NB4 (cell line): ENCODE data around the gene SH2D6.

Experiments
- DNase-seq: peaks from one replicate; pipeline ENCODE4 v3.0.0; 2010; ENCODE audit warnings: low read depth
- H3K4me3 ChIP-seq: one replicate; pipeline ENCODE4 v1.5.1; 2011; ENCODE audit warnings: mild to moderate bottlenecking, low read depth, low read length, moderate library complexity
- CTCF ChIP-seq: IDR thresholded peaks from one replicate; pipeline ENCODE4 v1.5.1; 2012; ENCODE audit warnings: low read depth, low read length
- MAX ChIP-seq: IDR thresholded peaks from 2 replicates; pipeline ENCODE4 v1.6.1; 2011; ENCODE audit warnings: low read depth, low read length
- MYC ChIP-seq: IDR thresholded peaks from 2 replicates; pipeline ENCODE4 v1.6.1; 2011; ENCODE audit warnings: low read depth, low read length
- POLR2A ChIP-seq: IDR thresholded peaks from 2 replicates; pipeline ENCODE4 v1.6.1; 2011; ENCODE audit warnings: mild to moderate bottlenecking; ENCODE audit not compliant: insufficient read length; ENCODE audit errors: extremely low read depth

The SH2D6 gene

GRCh38 chr2:85447222-85447585 is 28.7 kb downstream of the SH2D6 start:
- TF ChIP-seq CTCF, result no peak
- TF ChIP-seq MYC, result no peak
- no peak for TF ChIP-seq MAX

GRCh38 chr2:85448461-85449213 is 30.1 kb downstream of the SH2D6 start:
- peak; percentile 34 for DNase-seq

More at GRCh38 chr2:85447222-85447585, 28.7 kb downstream of the SH2D6 start:
- DNase-seq, result no peak
- no peak overlapping the region for H3K4me3 ChIP-seq

GRCh38 chr2:85449214-85449588 is 30.7 kb downstream of the SH2D6 start:
- no peak for TF ChIP-seq CTCF
- TF ChIP-seq MYC, result no peak
- no peak for TF ChIP-seq MAX
- no peak for TF ChIP-seq POLR2A
- DNase-seq, result peak; percentile 64
- no peak overlapping the region for H3K4me3 ChIP-seq

More at GRCh38 chr2:85448461-85449213, 30.1 kb downstream of the SH2D6 start:
- no peak overlapping the region for H3K4me3 ChIP-seq
- TF ChIP-seq MYC (no peak), POLR2A (no peak), MAX (no peak), CTCF (no peak)

GRCh38 chr2:85452237-85452636 is 33.7 kb downstream of the SH2D6 start:
- H3K4me3 ChIP-seq, result no peak overlapping the region
- DNase-seq, result no peak
- no peak for TF ChIP-seq POLR2A
- no peak for TF ChIP-seq CTCF
- TF ChIP-seq MAX, result no peak
- TF ChIP-seq MYC, result no peak

- H3K4me3 ChIP-seq, result no peak overlapping the region
- TF ChIP-seq CTCF (no peak), POLR2A (no peak), MYC (no peak), MAX (no peak)
- no peak for DNase-seq
Observed at GRCh38 chr2:85453571-85453970, 35.1 kb downstream of the SH2D6 start.

GRCh38 chr2:85455552-85456090 is 37.1 kb downstream of the SH2D6 start:
- H3K4me3 ChIP-seq, result no peak overlapping the region
- no peak for DNase-seq
- TF ChIP-seq POLR2A (no peak), MAX (no peak), MYC (no peak), CTCF (no peak)
